ENCODE data around the gene IRF6. TPM values are rescaled to one million over a fixed set of nuclear protein-coding genes. Genes with fewer than 3 reads are reported as not detected.

The IRF6 gene
- polyA plus RNA-seq, 1 of the 3 experiments (the other 2 are of a cell fraction): 0.94 TPM

- TF ChIP-seq RXRA (IDR thresholded peaks at IDR 0.05; ENCODE audit: borderline replicate concordance, low read depth): no peak
- TF ChIP-seq MXI1 (IDR thresholded peaks at IDR 0.05; ENCODE audit: low read depth, low read length): peak; percentile 52
- TF ChIP-seq ELF1 (IDR thresholded peaks at IDR 0.05): peak; percentile 93
- TF ChIP-seq PBX3 (IDR thresholded peaks at IDR 0.05): no peak
- peak; percentile 76 for TF ChIP-seq TAF1 (IDR thresholded peaks at IDR 0.05; ENCODE audit: borderline replicate concordance, low read depth, low read length)
- no peak; the same call in 1 of the 2 replicates for TF ChIP-seq RAD21 (IDR thresholded peaks at IDR 0.05; ENCODE audit: low read length)
- TF ChIP-seq GATA2 (CRISPR knock-in tag; IDR thresholded peaks at IDR 0.05): no peak
- TF ChIP-seq YY1 (IDR thresholded peaks at IDR 0.05; ENCODE audit: low read depth): peak; percentile 66; the same call in 1 of the 2 replicates
Measured at GRCh38 chr1:209784265-209785169, 21.4 kb downstream of the IRF6 start, which contains the start of gene C1orf74 (continued).

GRCh38 chr1:209783386-209783785, 22.6 kb downstream of the IRF6 start:
- CTCF ChIA-PET: interaction anchor here (0.7 to 1.6 kb wide), 6 partner anchors 11 to 86 kb away, joined by 3 to 10 read pairs (median 3); partner anchors contain the start of gene UTP25
- no peaks in the 10 kb centered on the region for H3K27me3 ChIP-seq (ENCODE audit: insufficient read depth)
- no peaks in the 10 kb centered on the region for H3F3A ChIP-seq (replicated peaks; ENCODE audit: insufficient read depth)
- H3K9me3 ChIP-seq: no peaks in the 10 kb centered on the region
- DNase-seq: peak; percentile 50
- no peak for TF ChIP-seq TAF1 (IDR thresholded peaks at IDR 0.05; ENCODE audit: borderline replicate concordance, low read depth, low read length)
- TF ChIP-seq IRF3 (IDR thresholded peaks at IDR 0.05; ENCODE audit: low read depth, low read length): no peak
- H3K4me3 ChIP-seq (ENCODE audit: low read depth in 2 of 2, low read length in 1 of 2): peak overlapping the region; percentile 75 to 81
- peaks cover 24% of the 10 kb centered on the region for H3K79me2 ChIP-seq (ENCODE audit: insufficient read depth)
- peaks cover 16 to 19% of the 10 kb centered on the region in 2 experiments for H3K36me3 ChIP-seq (replicated peaks in 1 of 2; ENCODE audit: control insufficient read depth in 1 of 2, insufficient read depth in 2 of 2, low read length in 1 of 2)
- peaks cover 7 to 18% of the 10 kb centered on the region in 2 experiments; a peak in 3 of 4 replicates for H3K4me1 ChIP-seq (ENCODE audit: control insufficient read depth in 1 of 2, insufficient read depth in 2 of 2, low read depth in 1 of 2, low read length in 1 of 2)
- H3K27ac ChIP-seq (ENCODE audit: low read depth in 2 of 2, low read length in 1 of 2): peak overlapping the region; percentile 55 to 84; a peak in 2 of 4 replicates
- WGBS (ENCODE audit: low lambda C conversion rate): 12% methylated on average over 6 of the region's 6 CpGs
- H3K9me2 ChIP-seq: no peaks in the 10 kb centered on the region
- POLR2A ChIA-PET: interaction anchor here (0.8 to 2.1 kb wide), 4 partner anchors 11 to 45 kb away, joined by 3 to 6 read pairs (median 6); partner anchors contain the start of gene UTP25
- no peaks in the 10 kb centered on the region for H4K20me1 ChIP-seq (ENCODE audit: insufficient read depth)
- H3K4me2 ChIP-seq: peak overlapping the region; percentile 93
- peak overlapping the region; percentile 97 for H3K9ac ChIP-seq
- 0 out of 2 replicates have a peak overlapping the region, but pooled peaks have one; percentile 77 for H2AFZ ChIP-seq (ENCODE audit: low read depth)

- 92% methylated on average over 4 of the region's 4 CpGs for WGBS (ENCODE audit: low lambda C conversion rate)
- Histone ChIP-seq H3K27ac (ENCODE audit: low read depth in 2 of 2, low read length in 1 of 2) (no peak overlapping the region), H3K9me2 (no peaks in the 10 kb centered on the region), H2AFZ (ENCODE audit: low read depth) (no peak overlapping the region), H3K79me2 (ENCODE audit: insufficient read depth) (peaks cover 24% of the 10 kb centered on the region), H3K9me3 (no peaks in the 10 kb centered on the region), H3K4me1 (ENCODE audit: control insufficient read depth in 1 of 2, insufficient read depth in 2 of 2, low read depth in 1 of 2, low read length in 1 of 2) (peaks cover 0 to 18% of the 10 kb centered on the region in 2 experiments; a peak in 2 of 4 replicates), H4K20me1 (ENCODE audit: insufficient read depth) (no peaks in the 10 kb centered on the region), H3F3A (replicated peaks; ENCODE audit: insufficient read depth) (no peaks in the 10 kb centered on the region), H3K36me3 (replicated peaks in 1 of 2; ENCODE audit: control insufficient read depth in 1 of 2, insufficient read depth in 2 of 2, low read length in 1 of 2) (peaks cover 16 to 19% of the 10 kb centered on the region in 2 experiments), H3K4me2 (no peak overlapping the region), H3K9ac (no peak overlapping the region), H3K4me3 (ENCODE audit: low read depth in 2 of 2, low read length in 1 of 2) (no peak overlapping the region), H3K27me3 (ENCODE audit: insufficient read depth) (no peaks in the 10 kb centered on the region)
- ChIA-PET CTCF (interaction anchor here (1.9 kb wide), 1 partner anchor 87 kb away, joined by 5 read pairs; no protein-coding TSS in a partner anchor), POLR2A (no interaction called here)
- DNase-seq: no peak
- TF ChIP-seq SIN3A (IDR thresholded peaks at IDR 0.05; ENCODE audit: borderline replicate concordance, low read depth, low read length) (no peak), NRF1 (IDR thresholded peaks at IDR 0.05; ENCODE audit: low read depth, low read length) (no peak), RAD21 (IDR thresholded peaks at IDR 0.05; ENCODE audit: low read length) (no peak), USF2 (IDR thresholded peaks at IDR 0.05; ENCODE audit: borderline replicate concordance, low read depth, low read length) (no peak), TEAD4 (IDR thresholded peaks at IDR 0.05; ENCODE audit: borderline replicate concordance, insufficient read depth) (no peak), RCOR1 (IDR thresholded peaks at IDR 0.05; ENCODE audit: low read length) (no peak), CTCF (IDR thresholded peaks at IDR 0.05) (no peak), MXI1 (IDR thresholded peaks at IDR 0.05; ENCODE audit: low read depth, low read length) (no peak), FOXM1 (IDR thresholded peaks at IDR 0.05; ENCODE audit: low read depth) (no peak), JUND (IDR thresholded peaks at IDR 0.05) (no peak)
Measured at GRCh38 chr1:209780268-209780667, 25.7 kb downstream of the IRF6 start.
